ENCODE results near the gene PPIB.
"Not testable (repeated sequence)": the region's sequence is repeated elsewhere in the genome, so short reads cannot be mapped to it uniquely, and the experiment has no call there.

PPIB gene

DNA sequence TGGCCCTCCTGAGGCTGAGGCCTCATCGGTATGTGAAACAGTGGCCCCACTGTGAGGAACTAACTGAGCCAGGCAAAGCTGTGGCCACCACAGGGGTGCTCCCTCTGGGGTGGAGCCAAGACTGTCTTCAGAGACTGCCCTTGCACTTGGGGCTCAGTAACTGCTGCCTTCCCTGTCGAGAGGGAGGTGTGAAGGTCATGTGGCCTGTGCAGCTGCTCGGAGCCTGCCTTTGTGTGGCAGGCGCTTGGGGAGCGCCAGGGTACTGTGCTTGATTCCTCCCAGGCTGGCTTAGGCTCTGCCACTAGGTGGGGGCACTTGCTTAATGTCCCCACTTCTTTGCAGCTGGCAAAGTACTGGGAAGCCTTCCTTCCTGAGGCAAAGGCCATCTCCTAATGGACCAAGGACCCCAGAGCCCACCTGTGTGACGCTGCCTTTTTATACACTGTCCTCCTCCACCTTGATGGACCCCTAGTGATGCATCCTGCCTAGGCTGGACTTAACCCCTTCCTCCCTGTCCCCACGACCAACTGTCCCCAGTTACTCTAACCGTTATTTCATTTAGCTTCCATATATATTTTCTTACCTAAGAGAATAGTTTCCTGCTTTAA is 25.5 kb downstream of the PPIB start:
- DNase-seq = peak; percentile 51

DNA sequence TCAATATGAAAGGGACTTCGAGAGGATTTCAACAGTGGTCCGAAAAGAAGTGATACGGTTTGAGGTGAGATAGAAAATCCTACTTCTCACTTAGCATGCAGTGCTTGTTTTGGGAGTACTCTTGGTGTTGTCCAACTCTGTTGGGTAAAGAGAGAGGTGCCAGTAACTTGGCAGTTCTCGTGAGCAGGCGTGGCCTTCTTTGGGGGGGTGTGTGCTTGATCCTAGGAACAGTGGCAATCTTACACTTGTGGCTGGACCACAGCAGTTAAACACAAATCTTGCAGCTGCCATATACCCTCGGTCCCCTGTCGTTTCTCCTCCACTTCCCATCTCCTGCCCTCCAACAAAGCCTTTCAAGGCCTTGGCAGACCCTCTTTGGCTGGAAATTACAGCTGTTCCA is 26.5 kb downstream of the PPIB start:
- no peak for DNase-seq

DNA sequence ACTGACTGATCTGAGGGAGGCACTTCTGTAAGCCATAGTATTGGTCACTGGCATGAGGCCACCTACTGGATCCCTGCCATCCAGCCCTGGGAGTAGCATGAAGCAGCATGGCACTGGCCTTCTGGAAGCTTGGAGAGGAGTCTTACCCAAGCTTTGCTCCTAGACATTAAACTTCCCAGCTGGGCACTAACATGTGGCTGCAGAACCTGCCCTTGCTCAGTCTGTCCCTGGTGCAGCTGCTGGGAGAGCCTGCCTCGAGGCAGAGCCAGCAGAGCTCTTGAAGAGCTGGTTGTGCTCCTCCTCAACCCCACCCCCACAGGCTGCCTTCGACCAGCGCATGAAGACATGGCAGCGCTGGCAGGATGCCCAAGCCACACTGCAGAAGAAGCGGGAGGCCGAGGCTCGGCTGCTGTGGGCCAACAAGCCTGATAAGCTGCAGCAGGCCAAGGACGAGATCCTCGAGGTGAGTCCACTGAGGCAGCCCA is 28.4 kb downstream of the PPIB start:
- no peak for DNase-seq

DNA sequence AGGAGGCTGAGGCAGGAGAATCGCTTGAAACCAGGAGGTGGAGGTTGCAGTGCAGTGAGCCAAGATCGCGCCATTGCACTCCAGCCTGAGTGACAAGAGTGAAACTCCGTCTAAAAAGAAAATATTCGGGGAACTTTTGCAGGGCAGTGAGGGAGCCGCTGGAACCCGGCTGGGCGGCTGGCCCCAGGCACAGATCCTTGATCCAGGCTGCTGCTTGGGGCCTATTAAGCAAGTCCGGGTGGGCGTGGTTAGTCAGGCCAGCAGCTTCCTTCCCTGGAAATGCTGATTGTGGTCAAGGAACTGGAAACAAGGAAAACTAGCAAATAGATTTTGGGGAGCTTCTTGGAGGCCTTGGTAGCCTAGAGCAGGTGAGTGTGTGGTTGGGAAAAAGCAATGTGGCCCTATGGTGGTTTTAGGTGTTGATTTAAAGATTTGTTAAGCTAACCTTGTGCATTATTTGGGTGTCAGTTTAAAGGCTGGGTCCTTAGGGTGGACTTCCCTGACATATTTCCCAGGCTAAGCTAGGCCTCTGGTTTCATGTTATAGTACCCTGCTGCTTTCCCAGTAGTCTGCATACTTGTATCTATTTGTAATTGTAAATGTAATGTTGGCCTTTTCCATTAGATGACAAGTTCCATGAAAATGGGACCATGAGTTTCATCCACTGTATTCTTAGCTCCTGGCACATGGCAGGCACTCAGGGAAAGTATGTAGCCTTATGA is 29.0 kb downstream of the PPIB start:
- DNase-seq = no peak

DNA sequence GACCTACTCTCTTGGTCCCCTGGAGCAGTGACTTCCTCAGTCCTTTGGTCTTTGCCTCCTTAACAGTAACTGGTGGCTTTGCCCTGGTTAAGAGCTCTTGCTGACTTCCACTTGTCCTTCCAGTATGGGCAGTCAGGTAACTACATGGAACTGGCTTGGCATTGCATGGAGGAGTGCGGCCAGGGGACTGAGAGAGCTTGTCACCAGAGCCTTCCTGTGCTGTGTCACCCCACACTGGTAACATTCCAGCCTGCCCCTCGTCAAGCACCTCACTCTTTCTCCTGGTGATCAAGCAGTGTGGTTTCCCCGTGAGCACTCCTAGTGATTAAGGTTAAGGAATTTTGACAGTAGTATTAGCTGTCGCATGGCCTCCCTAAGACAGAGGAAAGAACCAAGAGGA is 30.6 kb downstream of the PPIB start:
- no peak for DNase-seq

DNA sequence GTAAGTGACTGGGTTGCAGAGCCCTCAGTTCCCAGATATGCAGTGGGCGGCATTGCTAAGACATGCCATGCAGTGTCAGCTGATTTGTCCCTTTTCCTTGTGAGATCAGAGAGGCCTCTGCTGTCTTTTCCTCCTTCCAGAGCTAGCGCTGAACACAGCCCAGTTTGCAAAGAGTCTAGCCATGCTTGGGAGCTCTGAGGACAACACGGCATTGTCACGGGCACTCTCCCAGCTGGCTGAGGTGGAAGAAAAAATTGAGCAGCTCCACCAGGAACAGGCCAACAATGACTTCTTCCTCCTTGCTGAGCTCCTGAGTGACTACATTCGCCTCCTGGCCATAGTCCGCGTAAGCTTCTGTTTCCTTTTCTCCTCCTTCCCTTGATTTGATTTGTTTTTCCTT is 31.3 kb downstream of the PPIB start:
- DNase-seq = no peak

DNA sequence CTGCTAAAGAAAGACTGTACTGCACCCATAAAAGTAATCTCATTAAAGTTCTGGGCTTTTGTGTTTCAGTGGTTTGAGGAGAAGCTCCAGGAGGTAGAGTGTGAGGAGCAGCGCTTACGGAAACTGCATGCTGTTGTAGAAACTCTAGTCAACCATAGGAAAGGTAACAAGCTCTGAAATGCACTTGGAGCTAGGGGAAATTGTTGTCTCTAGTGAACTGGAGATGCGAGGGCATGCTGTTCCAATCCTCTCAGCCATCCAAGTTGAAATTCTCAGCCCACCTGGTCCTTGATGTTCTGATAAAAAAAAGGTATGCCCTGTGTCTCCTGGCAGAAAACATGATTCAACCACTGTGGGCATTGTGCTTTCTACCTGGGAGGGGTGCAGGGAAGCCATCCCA is 32.7 kb downstream of the PPIB start:
- no peak for DNase-seq

DNA sequence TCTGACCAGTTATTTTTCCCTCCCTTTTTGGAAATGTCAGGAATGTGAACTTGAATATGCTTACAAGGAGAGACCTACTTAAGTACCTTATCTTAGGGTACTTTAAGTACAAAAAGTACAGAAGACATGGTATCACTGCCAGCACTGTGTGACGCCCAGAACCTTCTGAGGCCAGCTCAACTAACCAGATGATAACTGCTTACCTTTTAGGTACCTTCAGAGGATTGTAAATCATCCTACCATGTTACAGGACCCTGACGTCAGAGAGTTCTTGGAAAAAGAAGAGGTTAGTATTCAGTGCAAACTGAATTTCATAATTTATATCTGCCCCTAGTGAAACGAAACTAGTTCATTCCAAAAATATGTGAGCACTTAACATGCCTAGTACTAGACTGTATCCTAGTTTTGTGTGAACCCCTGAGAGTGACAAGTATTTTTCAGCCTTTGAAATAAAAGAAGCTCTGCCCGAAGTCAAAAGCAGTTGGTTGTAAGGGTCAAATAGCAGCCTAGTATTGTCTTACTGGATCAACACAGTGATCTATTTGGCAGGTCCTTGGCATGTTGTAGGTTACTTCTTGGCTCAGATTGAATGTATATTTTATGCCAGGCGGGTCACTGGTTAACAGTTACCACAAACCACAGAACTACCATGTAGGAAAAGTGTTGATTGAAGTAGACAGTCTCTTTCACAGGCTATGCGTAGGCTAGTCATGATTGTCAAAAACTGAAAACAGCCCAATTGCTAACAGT is 35.1 kb downstream of the PPIB start:
- no peak for DNase-seq

DNA sequence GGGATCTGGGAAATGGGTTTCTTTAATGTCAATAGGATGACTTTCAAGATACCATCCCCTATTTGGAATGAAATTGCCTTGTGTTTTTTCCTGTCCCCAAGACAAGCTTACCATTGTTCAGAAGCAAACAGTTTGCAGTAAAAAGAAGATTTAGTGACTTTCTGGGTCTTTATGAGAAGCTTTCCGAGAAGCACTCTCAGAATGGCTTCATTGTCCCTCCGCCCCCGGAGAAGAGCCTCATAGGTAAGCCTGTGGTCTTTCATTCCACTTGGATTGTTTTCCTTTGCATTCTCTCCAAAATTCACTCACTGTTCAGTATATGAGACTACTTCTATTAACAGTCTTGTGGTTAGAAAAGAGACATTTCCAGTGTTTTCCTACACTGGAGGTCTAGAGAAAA is 36.8 kb downstream of the PPIB start:
- DNase-seq = no peak

DNA sequence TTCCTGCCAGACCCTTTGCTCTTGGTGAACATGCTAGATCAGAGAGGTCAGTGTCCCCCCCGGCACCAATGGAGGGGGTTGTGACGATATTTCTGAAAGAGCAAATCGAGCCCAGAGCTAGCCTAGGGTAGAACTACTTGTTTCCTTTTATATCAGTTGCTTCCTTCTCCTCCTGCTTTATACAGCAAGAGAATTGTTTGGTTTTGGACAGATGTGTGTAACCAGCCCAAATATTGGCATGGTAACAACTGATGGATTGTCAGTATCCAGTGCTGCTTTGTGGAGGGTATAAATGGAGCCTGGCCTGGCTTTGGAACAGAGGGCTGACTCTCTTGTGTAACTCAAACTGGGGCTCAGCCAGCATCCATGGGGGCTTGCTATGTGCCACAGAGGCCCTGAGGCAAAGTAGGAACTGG is 39.9 kb downstream of the PPIB start:
- DNase-seq = no peak

DNA sequence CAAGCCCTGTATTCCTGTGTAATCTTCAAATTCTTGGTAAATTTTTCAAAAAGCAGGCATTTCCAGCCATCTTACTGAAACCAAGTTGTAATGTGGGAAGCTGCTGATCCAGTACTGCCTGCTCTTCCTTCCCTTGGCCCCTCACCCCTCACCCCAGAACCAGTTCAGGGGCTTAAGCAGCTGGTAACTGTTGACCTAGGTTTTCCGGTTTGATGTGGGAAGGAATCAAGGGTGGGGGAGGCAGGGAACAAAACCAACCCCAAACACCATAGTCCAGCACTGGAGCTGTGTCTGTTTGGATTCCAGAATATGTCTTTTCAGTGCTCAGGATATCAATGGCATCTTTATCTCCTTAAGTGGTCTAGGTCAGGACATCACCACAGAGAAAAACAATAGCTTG is 40.4 kb downstream of the PPIB start:
- no peak for DNase-seq

DNA sequence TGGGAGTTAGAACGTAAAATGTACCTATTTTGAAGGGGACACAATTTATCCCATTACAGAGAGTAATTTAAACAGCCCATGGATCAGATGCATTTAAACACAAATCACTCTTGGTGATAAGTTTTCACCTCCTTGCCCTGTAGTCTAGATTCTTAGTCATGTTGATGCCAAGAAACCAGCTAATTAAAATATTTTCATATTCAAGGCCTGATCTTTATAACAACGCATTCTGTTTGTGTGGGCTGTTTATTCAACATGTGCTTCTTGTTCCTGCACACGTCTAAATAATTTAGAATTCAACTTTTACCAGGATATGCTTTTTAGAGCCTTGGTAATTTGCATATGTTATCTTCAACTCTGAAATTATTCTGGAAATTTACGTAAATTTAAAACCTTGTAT is 41.2 kb downstream of the PPIB start:
- DNase-seq = no peak

DNA sequence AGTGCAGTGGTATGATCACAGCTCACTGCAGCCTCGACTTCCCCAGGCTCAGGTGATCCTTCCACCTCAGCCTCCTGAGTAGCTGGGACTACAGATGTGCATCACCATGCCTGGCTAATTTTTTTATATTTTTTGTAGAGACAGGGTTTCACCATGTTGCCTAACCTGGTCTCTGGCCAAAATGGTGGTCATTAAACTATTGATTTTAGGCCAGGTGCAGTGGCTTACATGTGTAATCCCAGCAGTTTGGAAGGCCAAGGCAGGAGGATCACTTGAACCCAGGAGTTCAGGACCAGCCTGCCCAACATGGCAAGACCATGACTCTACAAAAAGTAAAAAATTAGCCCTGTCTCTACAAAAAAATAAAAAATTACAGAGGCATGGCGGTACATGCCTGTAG is 42.5 kb downstream of the PPIB start:
- DNase-seq = not testable (repeated sequence)

DNA sequence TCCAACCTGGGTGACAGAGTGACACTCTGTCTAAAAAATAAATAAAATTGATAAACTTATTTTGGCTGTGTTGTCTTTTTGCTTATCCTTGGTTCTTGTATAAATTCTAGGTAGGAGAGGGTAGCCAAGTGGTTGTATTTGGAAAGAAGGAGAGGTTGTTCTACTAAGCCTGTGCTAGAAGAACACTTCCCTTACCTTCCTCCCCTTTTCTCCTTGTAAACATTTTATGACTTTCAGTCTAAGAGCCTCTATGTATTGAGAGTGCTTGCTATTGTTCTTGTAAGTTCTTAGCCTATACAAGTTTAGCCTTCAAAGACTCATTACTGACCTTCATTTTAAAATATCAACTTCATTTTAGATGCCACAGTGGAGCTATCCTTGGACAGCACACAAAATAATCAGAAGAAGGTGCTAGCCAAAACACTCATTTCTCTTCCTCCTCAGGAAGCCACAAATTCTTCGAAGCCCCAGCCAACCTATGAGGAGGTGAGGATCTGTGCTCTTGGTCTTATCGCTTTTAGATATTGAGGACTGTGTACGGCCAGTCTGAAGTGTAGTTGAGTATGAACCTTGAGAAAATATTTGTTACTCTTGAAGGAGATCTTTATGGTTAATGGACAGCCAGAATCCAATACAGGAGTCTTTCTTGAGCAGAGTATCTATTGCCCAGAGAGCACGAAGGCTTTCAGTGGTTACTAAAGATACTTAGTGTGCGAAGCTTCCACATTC is 44.9 kb downstream of the PPIB start:
- DNase-seq = no peak

DNA sequence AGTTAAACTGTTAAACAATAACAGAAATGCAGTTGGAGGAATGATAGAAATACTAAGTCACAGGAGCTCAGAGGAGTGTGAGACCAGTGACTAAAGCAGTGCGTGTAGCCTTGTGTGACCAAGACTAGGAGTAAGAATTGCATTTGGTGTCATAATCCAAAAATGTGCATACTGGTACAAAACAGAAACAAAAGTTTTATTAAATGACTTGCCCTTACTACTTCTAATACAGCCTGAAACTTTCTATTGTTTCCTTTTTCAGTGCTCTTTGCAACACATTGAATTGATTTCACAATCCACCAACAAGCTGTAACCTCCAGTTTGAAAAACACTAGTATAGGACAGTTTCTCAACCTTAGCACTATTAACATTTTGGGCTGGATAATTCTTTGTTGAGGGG is 49.9 kb downstream of the PPIB start:
- no peak for DNase-seq

DNA sequence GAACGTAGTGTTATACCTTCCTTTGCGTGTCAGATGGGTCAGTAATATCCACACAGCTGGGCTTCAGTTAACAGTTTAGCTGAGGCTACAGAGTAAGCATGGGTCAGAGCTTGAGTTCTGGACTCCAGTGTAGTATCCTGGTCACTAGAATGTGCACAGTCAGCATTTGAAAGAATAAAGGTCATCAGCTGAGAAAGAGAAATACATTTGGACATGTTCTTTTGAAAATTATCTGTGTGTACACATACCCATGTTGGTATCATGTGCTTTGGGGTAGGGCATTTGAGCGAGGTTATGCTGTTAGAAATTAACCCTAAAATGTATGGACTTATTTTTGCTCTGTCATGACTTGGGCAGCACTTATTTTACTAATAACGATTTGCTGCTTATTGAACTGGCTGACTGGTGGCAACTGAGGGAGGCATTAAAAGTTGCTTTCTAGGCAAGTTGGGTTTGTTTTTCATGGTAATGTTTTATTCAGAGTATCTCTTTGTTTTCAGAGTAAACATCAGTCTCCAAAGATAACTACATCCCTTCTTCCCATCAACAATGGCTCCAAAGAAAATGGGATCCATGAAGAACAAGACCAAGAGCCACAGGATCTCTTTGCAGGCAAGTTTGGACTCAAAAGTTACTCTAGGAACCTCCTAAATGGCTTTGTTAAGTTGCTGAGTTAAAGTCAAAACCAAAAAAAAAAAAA is 50.6 kb downstream of the PPIB start:
- no peak for DNase-seq

DNA sequence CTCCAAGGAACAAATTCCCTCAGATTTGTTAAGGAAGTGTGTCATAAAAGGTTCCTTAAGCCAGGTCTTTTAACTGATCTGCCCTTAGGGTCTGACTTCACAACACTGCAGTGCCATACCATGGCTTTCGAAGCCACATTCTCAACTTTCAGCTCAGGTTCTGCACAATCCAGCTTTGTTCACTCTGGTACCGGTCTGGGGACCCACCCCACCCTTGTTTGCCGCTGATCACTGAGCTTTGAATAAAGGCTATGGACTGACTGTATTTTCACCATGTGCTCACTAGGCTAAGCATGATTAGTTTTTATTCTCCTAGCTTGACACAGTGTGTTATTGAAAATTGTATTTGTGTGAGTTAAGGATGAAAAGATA is 51.2 kb downstream of the PPIB start:
- no peak for DNase-seq

DNA sequence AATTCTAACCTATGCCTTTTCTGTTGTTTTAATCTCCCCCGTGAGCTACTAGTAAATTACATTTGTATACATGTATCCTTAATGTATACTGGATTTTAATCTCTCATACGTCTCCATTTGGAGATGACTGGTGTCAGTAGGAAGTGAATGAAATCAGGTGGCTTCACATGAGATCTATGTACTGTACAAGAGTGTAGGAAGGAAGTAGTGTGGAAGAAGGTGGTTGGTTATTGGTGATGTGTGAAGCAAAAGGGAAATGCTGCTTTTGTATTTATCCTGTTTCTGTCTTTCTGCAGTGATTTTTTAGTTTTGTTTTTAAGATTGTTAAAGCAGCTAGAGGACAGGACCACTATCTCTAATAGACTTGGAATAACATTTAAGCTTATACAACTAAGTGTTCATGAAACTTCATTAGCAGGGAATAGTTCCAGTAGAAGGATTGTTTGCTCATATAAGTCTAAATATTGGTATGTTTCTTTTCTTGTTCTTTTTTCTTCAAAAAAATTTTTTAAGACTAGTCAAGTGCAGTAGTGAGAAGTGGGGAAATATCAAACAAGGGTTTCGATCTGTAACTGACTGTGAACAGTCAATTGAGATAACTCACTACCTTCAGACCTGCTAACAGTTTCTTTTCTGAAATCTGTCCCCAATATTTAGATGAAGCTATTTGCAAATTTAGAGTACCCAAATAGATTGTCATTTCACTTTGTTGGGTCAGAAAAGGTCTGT is 51.7 kb downstream of the PPIB start:
- DNase-seq = no peak

DNA sequence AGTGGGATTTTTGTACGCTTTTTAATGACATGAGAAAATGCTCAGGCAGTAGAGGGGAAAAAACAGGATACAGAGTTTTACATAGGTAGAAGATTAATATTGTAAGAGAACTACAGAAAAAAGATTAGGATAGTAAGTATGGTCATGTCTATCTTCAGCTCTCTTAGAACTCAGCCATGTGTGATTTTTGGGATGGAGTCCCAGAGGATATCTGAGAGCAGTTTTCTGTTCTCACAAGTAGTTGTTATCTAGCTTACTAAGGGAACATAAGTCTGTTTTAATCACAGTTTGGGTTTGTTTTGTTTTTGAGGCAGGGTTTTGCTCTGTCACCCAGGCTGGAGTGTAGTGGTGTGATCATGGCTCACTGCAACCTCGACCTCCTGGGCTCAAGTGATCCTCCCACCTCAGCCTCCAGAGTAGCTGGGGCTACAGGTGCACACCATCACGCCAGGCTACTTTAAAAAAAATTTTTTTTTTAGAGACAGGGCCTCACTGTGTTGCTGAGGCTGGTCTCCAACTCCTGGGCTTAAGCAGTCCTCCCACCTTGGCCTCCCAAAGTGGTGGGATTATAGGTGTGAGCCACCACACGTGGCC is 52.6 kb downstream of the PPIB start:
- not testable (repeated sequence) for DNase-seq

DNA sequence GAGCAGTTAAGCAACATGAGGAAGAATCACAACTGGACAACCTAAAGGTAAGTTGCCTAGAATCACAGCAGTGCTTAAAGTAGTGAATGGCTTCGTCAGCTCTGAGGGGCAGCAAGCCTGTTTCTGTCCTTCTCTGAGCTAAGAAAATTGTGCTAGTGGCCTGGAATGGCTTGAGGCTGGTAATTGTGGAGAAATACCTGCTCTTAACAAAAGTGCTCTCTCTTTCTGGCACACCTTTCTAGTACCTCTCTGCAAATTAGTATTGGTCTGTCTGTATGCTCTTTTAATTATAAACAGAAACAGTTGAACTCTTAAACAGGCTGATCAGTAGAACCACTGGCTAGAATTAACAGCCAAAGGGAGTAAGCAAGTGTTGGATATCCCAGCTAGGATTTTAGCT is 55.5 kb downstream of the PPIB start:
- DNase-seq = no peak
